Calu3 (cell line): ENCODE measurements around the gene BACH2. TPM values are rescaled to one million over a fixed set of nuclear protein-coding genes. Genes with fewer than 3 reads are reported as not detected.

Source experiments
- BruUV-seq: library from RNA; stranded (reverse); fragments of 400-500 nt; replicated peaks from 2 replicates; lab custom pipeline; 2021; lab: Mats Ljungman, UMichigan
- CTCF ChIA-PET: fragments of 300-600 bp; sonication (Branson Sonifier 250); formaldehyde crosslinking; loops from one replicate; lab custom pipeline; 2022; ENCODE audit warnings: antibody characterized with exemption; lab: Charles Lee
- DNase-seq: peaks from one replicate; pipeline ENCODE4 v3.0.0; 2022
- H3K27ac Mint-ChIP-seq: one replicate; pipeline ENCODE4 v1.8.0; 2022; ENCODE audit warnings: mixed read lengths; ENCODE audit not compliant: unreplicated experiment
- H3K27me3 Mint-ChIP-seq: one replicate; pipeline ENCODE4 v1.8.0; 2022; ENCODE audit warnings: mixed read lengths; ENCODE audit not compliant: unreplicated experiment
- H3K36me3 Mint-ChIP-seq: one replicate; pipeline ENCODE4 v1.8.0; 2022; ENCODE audit warnings: mild to moderate bottlenecking, moderate library complexity, mixed read lengths; ENCODE audit not compliant: insufficient read depth, unreplicated experiment
- H3K4me1 Mint-ChIP-seq: one replicate; pipeline ENCODE4 v1.8.0; 2022; ENCODE audit warnings: mild to moderate bottlenecking, low read depth, mixed read lengths; ENCODE audit not compliant: unreplicated experiment
- H3K4me3 Mint-ChIP-seq: one replicate; pipeline ENCODE4 v1.8.0; 2022; ENCODE audit warnings: mild to moderate bottlenecking, low read depth, moderate library complexity, mixed read lengths; ENCODE audit not compliant: unreplicated experiment
- H3K9me3 Mint-ChIP-seq: one replicate; pipeline ENCODE4 v1.8.0; 2022; ENCODE audit warnings: low read depth, mixed read lengths; ENCODE audit not compliant: unreplicated experiment
- CTCF ChIP-seq: fragments of 200-600 bp; IDR thresholded peaks from one replicate; pipeline ENCODE4 v1.8.0; 2022; ENCODE audit warnings: antibody characterized with exemption; ENCODE audit not compliant: unreplicated experiment
- intact Hi-C: fragments of 100-400 bp; cut with micrococcal nuclease; formaldehyde crosslinking; loops from one replicate; pipeline ENCODE4 v1.10.0; 2022; ENCODE audit not compliant: unreplicated experiment
- total RNA-seq: library from RNA; stranded (reverse); gene quantifications from 2 replicates; pipeline ENCODE4 v1.2.3, GENCODE V29; 2022

BACH2 gene
- total RNA-seq, 1 experiment from 2014 or later: 7.2 TPM

- no peak for TF ChIP-seq CTCF
- intact Hi-C loops: no loop called here
- no peaks in the 10 kb centered on the region for H3K36me3 Mint-ChIP-seq
- no peaks in the 10 kb centered on the region for H3K27me3 Mint-ChIP-seq
- no peaks in the 10 kb centered on the region for H3K4me1 Mint-ChIP-seq
- no peak for DNase-seq
- peaks cover 2% of the 10 kb centered on the region for H3K9me3 Mint-ChIP-seq
- H3K27ac Mint-ChIP-seq: no peak overlapping the region
- CTCF ChIA-PET: no interaction called here
- no peak overlapping the region for H3K4me3 Mint-ChIP-seq
- no TSS peak for BruUV-seq
Observed at GRCh38 chr6:90271831-90272230, 24.8 kb downstream of the BACH2 start.

GRCh38 chr6:90269334-90269733, 27.3 kb downstream of the BACH2 start:
- no peak for TF ChIP-seq CTCF
- H3K27me3 Mint-ChIP-seq: no peaks in the 10 kb centered on the region
- BruUV-seq: no TSS peak
- no peak overlapping the region for H3K4me3 Mint-ChIP-seq
- CTCF ChIA-PET: no interaction called here
- H3K27ac Mint-ChIP-seq: no peak overlapping the region
- no peak for DNase-seq
- no peaks in the 10 kb centered on the region for H3K4me1 Mint-ChIP-seq
- intact Hi-C loops: no loop called here
- peaks cover 2% of the 10 kb centered on the region for H3K9me3 Mint-ChIP-seq
- H3K36me3 Mint-ChIP-seq: no peaks in the 10 kb centered on the region

- Mint-ChIP-seq H3K36me3 (no peaks in the 10 kb centered on the region), H3K4me3 (no peak overlapping the region), H3K27ac (no peak overlapping the region), H3K9me3 (peaks cover 2% of the 10 kb centered on the region), H3K27me3 (no peaks in the 10 kb centered on the region), H3K4me1 (no peaks in the 10 kb centered on the region)
- no peak for DNase-seq
- CTCF ChIA-PET: no interaction called here
- intact Hi-C loops: no loop called here
- TF ChIP-seq CTCF: no peak
- BruUV-seq: no TSS peak
Observed at GRCh38 chr6:90268178-90268577, 28.5 kb downstream of the BACH2 start.

GRCh38 chr6:90266905-90267621, 29.6 kb downstream of the BACH2 start:
- BruUV-seq: no TSS peak
- no peaks in the 10 kb centered on the region for H3K27me3 Mint-ChIP-seq
- intact Hi-C loops: no loop called here
- no peak for TF ChIP-seq CTCF
- CTCF ChIA-PET: no interaction called here
- no peaks in the 10 kb centered on the region for H3K4me1 Mint-ChIP-seq
- H3K27ac Mint-ChIP-seq: no peak overlapping the region
- peaks cover 2% of the 10 kb centered on the region for H3K9me3 Mint-ChIP-seq
- H3K4me3 Mint-ChIP-seq: no peak overlapping the region
- DNase-seq: no peak
- no peaks in the 10 kb centered on the region for H3K36me3 Mint-ChIP-seq
